ENCODE results near the gene TBC1D8B.
A peak's percentile ranks its signal among the peaks of the same experiment; 100 is the strongest.
"Not testable (repeated sequence)": the region's sequence is repeated elsewhere in the genome, so short reads cannot be mapped to it uniquely, and the experiment has no call there.

TBC1D8B gene

DNA sequence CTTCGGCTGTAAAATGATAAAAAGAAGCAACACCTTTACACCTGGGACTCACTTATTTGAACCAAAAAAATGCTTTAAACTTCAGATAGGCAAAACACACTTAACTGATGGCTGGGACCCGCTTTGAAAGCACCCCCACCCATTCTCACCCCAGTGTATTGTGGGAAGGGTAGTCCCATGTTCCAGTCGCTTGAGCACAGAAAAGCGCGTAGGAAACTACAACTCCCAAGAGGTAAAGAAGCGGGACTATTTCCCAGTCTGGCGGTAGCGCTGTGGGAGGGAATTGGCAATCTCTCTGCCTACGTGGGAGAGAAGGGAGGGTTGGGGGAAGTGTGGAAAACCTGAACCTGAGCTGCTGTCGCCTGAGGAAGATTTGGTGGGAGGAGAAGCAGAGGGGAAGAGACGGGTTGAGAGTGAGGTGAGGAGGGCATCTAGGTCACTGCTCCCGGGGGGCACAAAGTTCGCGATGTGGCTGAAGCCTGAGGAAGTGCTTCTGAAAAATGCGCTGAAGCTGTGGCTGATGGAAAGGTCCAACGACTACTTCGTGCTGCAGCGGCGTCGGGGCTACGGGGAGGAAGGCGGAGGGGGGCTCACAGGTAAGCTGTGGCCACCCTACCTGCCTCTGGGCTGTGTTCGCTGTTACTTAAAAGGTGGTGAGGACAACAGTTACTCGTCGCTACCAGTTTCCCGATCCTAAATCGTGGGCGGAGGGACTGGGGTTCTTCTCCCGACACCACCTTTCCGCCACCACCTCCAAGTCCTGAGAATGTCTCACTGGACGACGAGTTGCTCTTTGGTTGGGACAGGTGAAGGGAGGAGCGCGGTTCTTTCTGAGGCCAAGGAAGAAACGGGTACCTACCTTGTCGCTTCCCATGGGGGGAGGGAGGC, at the start of gene TBC1D8B:
TSS of gene TBC1D8B (plus strand) at position 286 of the 888 bp plus-strand sequence. CDS start at position 467, 181 bp downstream.
- DNase-seq = peak; percentile 79 to 81 (median 80)

DNA sequence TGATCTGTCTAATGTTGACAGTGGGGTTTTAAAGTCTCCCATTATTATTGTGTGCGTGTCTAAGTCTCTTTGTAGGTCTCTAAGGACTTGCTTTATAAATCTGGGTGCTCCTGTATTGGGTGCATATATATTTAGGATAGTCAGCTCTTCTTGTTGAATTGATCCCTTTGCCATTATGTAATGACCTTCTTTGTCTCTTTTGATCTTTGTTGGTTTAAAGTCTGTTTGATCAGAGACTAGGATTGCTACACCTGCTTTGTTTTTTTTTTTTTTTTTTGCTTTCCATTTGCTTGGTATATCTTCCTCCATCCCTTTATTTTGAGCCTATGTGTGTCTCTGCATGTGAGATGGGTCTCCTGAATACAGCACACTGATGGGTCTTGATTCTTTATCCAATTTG, 33.2 kb upstream of the TBC1D8B start:
- not testable (repeated sequence) for DNase-seq

DNA sequence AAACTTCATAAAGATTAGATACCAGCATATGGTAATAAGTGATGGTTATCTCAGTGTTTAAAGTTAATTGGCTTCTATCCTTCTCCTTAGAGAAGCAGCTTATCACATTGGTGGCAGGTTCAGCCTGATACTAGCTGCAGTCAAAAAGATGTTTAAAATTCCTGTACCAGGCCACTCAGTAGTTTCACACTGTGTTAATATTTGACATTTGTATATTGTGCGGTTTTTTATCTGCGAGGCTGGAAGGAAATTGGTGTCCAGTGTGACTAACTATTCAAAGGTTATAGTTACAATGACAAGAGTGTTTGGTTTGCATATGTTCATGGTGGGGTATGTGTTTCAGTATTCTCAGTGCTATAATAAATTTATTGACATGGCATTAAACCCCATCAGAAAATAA, 27.5 kb upstream of the TBC1D8B start:
- no peak for DNase-seq

DNA sequence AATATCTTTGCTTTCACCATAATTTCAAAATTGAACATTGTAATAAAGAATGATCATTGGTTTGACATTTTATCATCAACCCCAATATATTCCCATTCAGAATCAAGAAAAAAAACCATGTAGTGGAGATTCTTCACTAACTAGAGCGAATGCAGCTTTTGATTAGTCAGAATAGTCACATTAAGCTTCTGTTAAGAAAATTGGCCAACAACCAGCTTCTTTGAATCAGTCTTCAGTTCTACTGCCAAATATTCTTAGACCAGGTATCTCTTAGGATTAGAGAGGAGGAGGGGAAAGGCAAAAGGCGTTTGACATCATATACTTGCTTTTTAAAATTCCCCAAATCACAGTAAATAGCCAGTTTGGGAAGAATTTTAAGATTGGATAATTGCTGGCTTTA, 22.2 kb upstream of the TBC1D8B start:
- no peak for DNase-seq

DNA sequence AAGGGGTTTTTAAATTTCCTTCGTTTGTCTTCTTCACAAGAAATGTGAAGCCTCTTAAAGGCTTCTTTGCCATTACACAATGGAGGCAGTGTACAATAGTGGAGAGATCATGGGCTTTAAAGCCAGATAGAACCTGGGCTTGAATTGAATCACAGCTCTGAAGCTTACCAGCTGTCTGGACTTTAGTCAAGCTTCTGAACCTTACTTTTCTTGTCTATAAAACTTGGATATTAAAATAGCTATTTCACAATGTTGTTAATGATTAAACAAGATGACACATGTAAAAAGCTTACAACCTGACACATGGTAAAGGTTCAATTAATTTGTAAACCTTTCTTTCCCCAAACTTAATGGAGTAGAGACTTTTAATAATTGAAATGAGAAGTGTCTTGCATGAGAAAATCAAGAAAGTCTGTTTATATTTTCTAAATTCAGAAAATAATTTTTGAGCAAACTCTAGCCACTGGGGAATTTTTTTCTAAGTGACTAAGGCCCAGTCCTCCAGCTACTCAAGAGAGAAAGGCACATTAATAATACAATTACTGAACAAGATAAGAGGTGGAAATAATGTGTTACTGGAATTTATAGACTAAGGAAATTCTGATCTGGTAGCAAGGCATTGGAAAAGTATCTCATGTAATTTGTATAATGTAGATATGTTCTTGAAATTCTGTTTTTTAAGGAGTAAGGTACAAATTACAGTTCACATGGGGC, 21.7 kb upstream of the TBC1D8B start:
- DNase-seq = no peak

DNA sequence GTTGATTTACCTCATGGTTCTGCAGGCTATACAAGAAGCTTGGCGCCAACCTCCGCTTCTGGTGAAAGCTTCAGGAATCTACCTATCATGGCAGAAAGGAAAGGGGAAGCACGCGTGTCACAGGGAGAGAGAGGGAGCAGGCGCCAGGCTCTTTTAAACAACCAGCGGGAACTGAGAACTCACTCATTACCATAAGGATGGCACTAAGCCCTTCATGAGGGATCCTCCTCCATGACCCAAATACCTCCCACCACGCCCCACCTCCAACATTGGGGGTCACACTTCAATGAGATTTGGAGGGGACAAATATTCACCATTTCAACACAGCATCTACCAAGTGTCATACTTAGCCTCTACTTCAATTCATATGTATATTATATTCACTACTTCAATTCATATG, 18.8 kb upstream of the TBC1D8B start:
- DNase-seq = no peak

DNA sequence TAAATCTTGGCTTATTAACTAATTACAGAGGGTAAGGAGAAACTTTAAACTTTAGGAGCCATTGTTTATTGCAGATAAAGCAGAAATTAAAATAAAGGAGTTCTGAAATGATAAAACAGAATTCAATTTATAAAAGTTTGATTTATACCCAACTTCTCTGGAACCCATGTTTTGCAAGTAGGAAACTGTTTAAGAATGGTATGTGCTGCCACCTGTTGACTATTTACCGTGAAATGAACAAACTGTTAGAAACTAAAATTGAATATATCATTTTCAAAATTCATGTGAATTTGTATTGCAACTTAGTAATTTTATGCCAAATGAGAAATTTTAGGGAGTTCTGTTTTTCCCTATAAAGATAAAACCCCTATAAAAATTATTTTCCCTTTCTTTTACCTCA, 11.0 kb upstream of the TBC1D8B start:
- peak in 1 of 3 donors; percentile 12 for DNase-seq

DNA sequence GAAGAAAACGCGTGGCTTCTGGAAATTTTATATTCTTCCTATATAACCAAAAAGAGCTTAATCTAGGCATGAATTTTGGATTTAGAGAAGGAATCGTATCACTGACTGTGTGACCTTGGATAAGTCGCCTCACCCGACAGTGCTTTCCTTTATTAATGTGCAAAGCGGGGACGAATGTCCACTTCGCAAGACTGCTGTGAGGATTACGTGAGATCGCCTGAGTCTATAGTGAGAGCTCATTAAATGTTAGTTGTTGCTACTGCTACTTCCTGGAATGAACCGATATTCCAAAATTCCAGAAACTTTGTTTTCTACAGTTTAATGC, 448 bp upstream of the TBC1D8B start:
- DNase-seq = no peak

DNA sequence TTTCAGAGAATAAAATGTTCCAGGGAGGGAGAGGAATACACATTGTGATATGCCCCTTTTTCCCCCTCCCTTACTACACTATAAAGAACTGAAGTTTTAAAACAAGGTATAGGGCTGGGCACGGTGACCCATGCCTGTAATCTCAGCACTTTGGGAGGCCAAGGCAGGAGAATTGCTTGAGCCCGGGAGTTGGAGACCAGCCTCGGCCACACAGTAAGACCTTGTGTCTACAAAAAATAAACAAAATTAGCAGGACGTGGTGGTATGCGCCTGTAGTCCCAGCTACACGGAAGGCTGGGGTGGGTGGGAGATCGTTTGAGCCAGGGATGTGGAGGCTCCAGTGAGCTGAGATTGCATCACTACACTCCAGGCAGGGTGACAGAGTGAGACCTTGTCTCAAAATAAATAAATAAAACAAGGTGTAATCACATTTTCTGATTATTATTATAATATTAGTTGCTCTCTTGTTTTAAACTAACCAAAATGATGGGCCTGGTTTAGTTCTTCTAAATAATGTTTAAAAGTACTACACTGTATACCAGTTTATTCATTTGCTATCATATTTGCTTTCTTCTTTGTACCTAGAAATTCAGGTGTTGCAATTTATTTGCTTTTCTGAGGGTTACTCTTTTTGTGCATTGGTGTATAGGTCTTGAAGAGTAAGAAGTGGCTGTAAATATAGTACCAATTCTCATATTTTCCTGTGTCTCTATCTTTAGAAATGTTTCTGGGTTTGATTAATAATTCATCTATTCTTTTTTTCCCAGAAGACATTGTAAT, 8.8 kb downstream of the TBC1D8B start:
- DNase-seq = no peak

DNA sequence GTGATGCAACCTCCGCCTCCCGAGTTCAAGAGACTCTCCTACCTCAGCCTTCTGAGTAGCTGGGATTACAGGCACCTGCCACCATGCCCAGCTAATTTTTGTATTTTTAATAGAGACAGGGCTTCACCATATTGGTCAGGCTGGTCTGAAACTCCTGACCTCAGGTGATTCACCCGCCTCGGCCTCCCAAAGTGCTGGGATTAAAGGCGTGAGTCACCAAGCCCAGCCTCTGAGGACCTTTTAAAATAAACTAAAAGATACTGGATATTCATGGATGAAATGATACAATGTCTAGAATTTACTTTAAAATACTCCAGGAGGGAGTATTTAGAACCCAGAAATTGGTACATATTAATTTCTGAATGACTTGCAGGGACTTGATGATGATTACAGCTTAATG, 10.5 kb downstream of the TBC1D8B start:
- not testable (repeated sequence) for DNase-seq

DNA sequence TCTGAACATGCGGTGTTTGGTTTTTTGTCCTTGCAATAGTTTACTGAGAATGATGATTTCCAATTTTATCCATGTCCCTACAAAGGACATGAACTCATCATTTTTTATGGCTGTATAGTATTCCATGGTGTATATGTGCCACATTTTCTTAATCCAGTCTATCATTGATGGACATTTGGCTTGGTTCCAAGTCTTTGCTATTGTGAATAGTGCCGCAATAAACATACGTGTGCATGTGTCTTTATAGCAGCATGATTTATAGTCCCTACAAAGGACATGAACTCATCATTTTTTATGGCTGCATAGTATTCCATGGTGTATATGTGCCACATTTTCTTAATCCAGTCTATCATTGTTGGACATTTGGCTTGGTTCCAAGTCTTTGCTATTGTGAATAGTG, 11.6 kb downstream of the TBC1D8B start:
- DNase-seq = not testable (repeated sequence)

DNA sequence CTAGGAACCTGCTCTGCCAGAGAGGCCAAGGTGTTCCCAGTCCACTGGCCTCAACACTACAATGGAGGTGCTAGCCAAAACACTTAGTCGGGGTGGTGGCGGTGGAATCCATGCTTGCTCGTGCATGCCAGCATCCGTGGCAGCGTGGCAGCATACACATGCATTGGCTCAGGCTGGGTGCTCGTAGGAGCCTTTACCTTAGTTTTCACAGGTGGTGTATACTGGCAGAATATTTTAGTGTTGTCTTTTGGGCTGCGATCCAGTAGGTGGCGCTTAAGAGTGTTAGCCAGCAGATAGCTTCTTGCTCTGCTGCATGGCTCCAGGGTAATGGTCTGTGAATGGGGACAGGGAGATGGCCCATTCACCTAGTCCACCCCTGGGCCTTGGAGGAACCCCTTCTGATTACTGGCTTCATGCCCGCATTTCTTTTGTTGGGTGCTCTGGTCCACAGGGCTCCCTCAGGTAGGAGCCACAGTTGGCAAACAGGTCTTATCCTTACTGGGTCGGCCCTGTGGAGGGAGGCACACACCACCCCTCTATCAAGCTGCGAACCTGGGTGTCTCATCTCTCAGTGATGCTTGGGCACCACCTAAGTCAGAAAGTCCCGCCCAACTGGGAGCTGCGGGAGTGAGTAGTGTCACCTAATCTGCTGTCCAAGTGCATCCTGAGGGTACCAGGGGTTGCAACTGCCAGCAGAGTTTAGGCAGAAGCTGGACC, 60.7 kb downstream of the TBC1D8B start:
- DNase-seq = peak in 2 of 3 donors; percentile 12 to 13

DNA sequence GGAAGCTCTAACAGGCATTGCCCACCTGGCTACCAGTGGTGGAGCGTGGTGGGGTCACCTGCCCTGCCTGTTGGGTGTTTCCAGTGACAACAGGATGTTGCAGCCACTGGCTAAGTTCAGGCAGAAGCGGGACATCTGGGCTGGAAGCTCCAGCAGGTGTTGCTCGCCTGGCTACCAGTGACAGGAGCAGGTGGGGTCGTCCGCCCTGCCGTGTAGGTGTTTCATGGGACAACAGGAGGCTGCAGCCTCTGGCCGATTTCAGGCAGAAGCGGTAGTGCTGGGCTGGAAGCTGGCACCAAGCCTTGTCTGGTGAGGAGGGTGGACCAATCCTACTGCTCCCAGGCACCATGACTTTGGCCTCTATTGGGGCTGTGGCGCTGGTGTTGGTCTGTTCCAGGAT, 61.2 kb downstream of the TBC1D8B start:
- DNase-seq = no peak

DNA sequence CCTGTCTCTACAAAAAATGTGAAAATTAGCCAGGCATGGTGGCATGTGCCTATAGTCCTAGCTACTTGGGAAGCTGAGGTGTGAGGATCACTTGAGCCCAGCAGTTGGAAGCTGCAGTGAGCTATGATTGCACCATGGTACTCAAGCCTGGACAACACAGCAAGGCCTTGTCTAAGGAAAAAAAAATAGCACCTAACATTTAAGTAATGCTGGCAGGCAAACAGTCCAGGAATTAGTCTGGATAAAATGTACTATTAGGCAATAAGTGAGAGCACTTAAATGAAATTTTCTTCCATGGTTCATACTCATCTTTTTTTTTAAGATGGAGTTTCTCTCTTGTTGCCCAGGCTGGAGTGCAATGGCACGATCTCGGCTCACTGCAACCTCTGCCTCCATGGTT, 70.3 kb downstream of the TBC1D8B start:
- not testable (repeated sequence) for DNase-seq

DNA sequence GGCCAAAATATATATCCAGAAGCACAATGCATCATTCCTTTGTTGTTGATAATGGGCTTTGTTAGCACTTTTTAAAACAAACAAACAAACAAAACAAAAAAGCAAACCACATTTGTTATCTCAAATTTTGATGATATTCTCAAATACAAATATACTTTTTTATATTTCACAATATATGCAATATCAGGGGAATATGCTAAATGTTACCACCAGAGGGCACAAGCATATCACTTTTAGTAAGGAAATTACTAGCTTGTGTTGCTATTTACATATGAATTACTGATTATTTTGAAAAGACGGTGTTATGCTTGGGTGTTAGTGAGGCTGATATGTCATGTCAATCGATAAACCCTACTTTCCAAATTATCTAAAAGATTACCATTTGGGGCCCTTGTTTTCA, 71.6 kb downstream of the TBC1D8B start:
- DNase-seq = peak; percentile 28 to 54 (median 53)

DNA sequence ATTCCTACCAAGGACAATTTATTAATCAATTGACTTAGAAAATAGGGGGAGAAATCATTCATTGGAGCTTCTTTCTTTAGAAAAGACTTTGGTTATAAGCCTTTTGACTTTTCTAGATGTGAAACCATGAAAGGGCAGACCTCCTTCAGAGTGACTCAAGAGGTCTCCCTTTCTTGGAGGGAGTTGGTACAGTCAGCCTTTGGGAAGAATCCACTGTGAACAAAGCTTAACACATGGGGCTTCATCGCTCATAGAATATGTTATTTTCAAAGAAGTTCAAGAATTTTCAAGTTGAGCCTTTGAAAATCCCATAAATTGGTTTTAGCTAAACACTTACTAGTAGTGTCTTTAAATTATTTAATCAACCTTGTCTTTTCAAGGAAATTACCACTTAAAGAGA, 72.7 kb downstream of the TBC1D8B start:
- no peak for DNase-seq

DNA sequence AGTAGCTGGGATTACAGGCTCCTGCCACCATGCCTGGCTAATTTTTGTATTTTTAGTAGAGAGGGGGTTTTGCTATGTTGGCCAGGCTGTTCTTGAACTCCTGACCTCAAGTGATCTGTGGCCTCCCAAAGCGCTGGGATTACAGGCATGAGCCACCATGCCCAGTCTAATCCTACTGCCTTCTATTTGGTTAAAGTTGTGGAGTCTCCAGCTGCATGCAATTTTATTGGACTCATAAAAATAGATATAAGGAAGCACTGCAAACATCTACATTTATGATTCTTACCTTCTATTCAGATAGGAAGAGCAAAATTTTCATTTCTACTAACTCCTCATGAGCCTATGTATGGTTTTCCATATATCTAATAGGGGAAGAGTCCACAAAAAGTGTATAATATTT, 87.0 kb downstream of the TBC1D8B start:
- no peak for DNase-seq

DNA sequence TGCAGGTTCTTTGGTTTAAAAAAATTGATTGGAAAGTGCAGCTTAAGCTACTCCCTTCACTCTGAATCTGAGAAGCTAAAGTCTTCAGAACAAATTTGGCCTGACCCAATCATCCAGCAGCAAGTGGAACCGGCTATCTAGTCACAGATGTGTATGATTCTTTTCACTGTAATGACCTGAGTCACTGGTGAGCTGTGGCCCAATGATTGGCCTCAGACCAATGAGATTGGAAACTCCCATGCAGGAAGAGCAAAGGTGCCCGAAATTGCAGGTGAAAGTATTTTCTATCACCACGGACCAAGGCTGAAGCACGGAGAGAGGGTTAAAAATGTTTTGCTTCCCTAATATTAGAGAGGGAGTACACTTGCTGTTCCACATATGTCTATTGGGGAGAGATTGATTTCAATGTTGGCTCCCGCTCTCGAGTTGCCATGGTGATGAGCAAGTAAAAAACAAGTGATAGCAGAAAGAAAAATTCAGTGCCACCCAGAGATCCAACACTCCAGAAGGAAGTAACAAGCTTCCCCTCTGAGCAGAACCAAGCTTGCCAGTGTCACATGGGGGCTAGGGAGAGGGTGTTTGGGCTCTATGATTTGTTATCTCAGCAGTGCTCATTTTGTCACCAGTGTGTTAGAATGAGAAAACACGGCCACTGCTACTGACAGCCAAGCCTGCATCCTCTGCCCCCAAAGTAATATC, 89.4 kb downstream of the TBC1D8B start:
- DNase-seq = no peak

DNA sequence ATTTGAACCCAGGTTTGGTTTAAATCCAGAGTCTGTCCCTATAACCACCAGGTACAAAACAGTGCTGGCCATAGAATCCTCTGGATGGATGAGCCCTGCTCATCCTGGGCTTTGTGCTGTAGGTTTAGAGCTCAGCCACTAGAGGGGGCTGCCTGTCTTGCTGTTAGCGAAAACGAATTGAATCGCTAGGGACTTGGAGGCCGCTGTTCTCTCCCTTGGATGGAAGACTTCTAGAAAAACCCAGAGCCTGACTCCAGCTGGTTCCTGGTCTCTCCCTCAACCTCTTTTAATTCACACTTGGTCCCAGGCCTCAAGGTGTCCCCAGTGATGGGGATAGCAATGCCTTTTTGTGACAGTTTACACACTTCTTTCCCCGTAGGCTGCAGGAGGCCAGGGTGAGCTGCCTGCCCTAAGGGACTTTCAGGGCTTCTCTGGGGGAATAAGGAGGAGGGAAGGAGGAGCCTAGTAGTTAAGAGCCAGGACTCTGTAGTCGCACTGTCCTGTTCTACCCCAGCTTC, 92.0 kb downstream of the TBC1D8B start:
- peak; percentile 51 to 65 (median 59) for DNase-seq

DNA sequence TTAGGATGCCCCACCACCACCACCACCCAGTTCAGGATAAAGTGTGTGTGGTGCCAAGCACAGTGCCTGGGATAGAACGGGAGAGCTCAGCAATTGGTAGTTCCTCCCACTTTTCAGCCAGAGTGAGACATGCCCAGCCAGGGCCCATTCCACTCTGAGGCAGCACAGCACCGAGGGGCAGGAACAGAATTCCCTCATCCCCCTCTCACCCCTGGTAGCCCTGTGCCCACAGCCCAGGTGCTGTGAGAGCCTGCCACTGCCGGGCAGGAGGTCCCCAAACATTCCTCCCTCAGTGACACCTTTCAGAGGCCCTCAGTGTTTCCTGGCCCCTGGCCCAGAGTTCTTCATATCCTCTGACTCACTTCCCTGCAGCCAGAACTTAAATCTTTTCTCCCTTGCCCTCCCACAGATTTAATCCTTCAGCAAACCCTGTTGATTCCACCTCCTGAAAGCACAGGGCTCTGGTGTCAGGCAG, 92.5 kb downstream of the TBC1D8B start:
- DNase-seq = no peak

DNA sequence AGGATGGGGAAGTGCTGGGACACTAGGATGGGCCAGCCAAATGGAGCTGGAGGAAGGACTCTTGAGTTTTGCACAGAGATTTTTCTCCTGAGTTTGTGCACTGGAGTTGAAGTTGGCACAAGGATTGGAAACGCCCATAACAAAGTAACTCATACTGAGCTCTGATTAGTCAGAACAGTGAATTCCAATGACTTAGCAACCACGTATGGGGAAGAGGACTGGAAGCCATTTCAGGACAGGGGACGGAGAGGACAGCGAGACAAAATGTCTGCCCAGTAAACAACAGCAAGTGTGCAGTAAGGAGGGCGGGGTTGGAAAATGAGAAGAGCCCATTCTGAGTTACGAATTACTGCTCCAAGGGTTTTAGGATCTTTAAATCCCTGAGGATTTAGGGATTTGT, 94.8 kb downstream of the TBC1D8B start:
- no peak for DNase-seq

DNA sequence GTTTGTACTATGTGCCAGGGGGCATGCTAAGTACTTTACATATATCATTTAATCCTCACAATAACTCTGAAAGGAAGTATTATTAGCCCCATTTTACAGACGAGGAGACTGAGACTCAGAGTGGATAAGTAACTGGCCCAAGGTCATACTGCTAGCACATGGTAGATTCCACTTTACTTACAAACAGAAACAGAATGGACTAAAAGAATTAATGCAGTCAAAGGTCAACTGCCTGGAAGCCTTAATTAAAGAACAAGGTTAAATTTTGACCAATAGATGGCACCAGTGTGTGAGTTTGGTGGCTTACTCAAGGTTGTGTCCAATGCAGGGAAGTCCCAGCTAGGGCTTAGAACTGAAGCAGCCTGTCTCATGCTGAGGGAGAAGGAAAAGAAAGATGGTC, 96.0 kb downstream of the TBC1D8B start:
- peak; percentile 69 to 75 (median 72) for DNase-seq

Measured in suppressor macrophage treated with lipopolysaccharide for 1 hour (primary cell).